OCI-LY1 (cell line): Measurements from ENCODE around the gene ARHGAP8.

Experiments
- EZH2 ChIP-seq: fragments of 200-600 bp; sonication (generic), shearing (Covaris generic); IDR thresholded peaks from 2 replicates; pipeline ENCODE4 v1.8.0; 2017; ENCODE audit warnings: borderline replicate concordance, mixed run types, mild to moderate bottlenecking, antibody characterized with exemption, low read length, moderate library complexity, mixed read lengths
- TF ChIP-seq, protein P1 (sequence below): fragments of 200-600 bp; sonication (generic), shearing (Covaris generic); IDR thresholded peaks from 2 replicates; pipeline ENCODE4 v1.5.1; 2017; ENCODE audit warnings: mild to moderate bottlenecking, antibody characterized with exemption, low read length, moderate library complexity, mixed read lengths

- TF ChIP-seq, protein P1, sequence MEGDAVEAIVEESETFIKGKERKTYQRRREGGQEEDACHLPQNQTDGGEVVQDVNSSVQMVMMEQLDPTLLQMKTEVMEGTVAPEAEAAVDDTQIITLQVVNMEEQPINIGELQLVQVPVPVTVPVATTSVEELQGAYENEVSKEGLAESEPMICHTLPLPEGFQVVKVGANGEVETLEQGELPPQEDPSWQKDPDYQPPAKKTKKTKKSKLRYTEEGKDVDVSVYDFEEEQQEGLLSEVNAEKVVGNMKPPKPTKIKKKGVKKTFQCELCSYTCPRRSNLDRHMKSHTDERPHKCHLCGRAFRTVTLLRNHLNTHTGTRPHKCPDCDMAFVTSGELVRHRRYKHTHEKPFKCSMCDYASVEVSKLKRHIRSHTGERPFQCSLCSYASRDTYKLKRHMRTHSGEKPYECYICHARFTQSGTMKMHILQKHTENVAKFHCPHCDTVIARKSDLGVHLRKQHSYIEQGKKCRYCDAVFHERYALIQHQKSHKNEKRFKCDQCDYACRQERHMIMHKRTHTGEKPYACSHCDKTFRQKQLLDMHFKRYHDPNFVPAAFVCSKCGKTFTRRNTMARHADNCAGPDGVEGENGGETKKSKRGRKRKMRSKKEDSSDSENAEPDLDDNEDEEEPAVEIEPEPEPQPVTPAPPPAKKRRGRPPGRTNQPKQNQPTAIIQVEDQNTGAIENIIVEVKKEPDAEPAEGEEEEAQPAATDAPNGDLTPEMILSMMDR, result no peak
- TF ChIP-seq EZH2, result no peak
Observed at GRCh38 chr22:44799077-44799945, 46.9 kb downstream of the ARHGAP8 start.
